GM18520 (cell line): ENCODE data around the gene CASKIN2.

Source experiments
- ATAC-seq: cut with Tn5 transposase; IDR thresholded peaks from one replicate; pipeline ENCODE4 v1.9.1; 2021; ENCODE audit not compliant: unreplicated experiment

The CASKIN2 gene

DNA sequence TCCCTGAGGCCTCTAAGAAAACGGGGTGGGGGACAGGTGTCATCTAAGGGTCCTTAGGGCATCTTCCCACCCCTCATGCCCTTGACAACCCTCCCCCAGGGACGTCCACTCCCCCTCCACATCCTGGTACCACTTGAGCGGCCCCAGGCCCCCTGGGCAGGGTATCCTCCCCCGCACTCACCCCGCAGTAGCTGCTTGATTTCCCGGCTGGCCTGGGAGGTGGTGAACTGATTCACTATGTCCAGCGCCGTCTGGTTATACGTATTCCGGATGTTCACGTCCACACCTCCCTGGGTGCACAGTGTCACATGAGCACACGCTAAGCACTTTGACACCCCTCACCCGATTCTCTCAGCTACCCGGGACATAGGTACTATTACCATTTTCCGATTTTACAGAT, 9.7 kb downstream of the CASKIN2 start:
- no peak for ATAC-seq

DNA sequence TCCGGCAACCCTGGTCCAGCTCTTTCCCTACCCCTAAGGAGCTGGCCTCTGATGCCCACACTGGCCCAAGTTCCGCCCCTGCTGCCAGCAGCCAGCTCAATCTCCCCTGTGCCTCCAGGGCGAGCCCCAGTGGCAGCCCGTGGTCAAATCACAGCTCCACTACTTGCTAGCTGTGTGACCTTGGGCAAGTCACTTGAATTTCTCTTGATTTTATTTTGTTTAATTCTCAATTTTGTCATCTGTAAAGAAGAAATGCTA, 10.3 kb downstream of the CASKIN2 start:
- ATAC-seq: no peak

DNA sequence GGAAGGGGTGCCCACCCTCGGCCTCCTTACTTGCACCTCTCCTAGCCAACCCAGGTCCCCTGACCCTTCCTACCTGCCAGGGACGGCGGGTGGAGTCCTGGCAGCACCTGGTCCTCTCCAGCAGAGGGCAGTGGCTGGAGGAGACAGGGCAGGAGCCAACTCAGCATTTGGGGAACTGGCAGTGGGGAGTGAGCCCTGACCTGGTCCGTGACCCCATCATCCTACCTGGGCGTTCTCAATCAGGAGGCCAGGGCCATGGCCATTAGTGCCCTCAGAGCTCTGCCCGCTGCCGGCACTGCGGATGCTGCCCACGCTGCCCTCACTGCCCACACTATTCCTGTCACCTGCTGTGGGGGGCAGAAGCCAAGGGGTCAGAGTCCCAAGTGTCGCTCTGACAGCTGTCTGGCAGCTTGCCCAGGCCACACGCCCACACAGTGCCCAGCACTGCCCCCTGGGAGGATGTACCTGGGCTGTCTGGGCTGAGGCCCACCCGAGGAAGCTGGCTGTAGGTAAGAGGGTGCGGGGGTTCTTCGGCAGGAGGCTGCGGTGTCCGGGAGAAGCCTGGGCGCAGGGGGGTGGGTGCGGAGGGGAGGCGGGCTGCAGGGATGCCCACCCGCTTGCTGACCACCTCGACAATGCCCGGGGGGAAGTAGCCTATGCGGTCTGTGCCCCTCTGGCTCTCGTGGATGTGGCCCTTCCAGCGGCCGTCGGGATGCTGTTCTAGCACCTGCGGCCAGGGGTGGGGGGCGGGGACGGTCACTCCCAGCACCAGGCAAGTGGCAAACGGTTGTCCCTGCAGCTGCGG, 10.8 kb downstream of the CASKIN2 start:
- ATAC-seq: no peak

DNA sequence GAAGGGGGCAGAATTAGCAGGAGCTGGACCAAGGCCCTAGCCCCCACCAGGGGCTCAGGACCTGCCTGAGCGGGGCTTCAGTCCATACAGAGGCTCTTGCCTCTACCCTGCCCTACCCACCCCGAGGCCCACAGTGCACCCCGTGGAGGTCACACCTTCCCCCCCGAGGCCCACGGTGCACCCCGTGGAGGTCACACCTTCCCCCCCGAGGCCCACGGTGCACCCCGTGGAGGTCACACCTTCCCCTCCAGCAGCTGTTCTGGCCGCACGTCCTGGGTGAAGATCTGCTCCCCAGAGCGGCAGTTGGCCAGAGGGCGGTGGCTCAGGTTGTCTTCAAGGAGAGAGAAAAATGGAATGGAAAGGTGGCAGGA, 11.4 kb downstream of the CASKIN2 start:
- ATAC-seq: no peak

DNA sequence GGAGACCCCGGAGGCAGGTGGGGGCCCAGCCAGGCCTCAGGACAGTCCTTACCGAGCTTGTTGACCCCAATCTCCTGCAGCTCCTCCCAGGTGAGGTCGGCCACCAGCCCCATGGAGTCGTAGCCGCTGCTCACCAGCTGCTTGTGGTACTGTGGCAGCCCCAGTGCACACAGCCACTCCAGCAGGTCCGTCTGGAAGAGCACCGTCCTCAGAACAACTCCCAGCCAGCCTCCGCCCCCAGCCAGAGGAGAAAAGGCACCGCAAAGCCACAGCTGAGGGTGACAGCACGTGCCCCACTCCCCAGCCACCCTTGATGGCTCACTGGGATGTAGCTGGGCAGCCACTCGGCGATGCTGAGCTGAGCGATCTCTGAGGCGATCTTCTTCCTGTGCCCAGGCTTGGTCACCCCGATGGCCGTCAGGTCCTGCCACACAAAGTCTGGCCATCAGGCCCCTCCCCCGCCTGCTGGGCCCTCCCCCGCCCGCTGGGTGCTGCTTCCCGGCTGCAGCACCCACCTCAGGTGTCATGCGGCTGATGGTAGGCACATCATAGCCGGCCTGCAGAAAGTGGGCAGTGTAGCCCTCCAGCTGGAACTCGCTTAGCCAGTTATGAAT, 11.9 kb downstream of the CASKIN2 start:
- ATAC-seq: no peak

DNA sequence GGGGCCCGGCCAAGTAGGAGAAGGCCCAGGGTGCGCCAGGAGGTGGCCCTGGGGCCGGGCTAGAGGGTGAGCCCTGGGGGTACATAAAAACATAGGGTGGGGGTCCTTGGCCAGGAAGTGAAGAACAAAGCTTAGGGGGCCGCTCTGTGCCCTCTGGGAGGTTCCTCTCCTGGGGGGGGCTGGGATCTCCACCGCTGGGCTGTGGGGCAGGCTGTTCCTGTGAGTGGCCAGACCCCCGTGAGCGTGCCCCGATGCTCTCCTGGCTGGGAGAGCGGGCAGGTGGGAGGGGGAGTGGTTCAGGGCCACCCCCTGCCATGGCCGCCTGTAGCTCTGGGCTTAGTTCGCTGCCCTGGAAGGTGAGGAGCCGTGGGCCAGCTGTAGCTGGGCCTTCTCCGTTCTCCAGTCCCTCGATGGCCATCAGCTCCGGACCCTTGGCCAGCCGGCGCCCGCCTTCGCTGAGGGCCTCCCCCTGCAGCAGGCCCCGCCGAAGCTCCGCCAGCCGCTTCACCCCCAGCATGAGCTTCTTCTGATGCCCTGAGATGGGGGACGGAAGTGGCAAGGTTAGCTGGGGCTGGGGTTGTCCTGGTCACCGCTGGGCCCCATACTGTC, 12.5 kb downstream of the CASKIN2 start:
- ATAC-seq: no peak

DNA sequence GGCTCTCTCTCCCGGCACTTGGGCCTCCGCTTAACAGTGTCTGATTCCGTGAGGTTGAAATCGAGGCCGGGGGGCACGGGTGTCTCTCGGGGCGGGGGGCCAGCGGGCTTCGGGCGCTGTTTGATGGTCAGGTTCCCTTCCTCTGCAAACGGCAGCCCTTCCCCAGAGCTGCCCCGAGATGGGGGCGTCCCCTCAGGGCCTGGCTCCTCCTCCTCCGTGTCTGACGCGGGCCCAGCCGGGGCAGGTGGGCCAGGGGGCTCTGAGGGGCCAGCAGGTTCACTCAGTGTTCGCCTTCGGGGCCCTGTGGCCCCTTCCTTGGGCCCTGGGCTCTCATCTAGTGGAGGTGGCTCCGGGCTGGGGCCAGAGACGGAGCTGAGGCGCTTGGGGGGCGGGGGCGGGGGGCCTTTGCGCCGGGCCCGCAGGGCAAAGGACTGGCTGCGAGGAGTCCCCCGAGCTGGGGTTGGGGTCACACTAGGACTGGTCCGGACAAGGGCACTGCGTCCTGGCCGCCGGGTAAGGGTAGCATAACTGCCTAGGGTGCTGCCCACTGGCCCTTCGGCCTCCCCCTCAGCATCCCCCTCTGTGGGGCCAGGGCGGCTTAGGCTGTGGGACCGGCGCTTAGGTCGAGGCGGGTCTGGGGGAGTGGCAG, 13.1 kb downstream of the CASKIN2 start:
- no peak for ATAC-seq

DNA sequence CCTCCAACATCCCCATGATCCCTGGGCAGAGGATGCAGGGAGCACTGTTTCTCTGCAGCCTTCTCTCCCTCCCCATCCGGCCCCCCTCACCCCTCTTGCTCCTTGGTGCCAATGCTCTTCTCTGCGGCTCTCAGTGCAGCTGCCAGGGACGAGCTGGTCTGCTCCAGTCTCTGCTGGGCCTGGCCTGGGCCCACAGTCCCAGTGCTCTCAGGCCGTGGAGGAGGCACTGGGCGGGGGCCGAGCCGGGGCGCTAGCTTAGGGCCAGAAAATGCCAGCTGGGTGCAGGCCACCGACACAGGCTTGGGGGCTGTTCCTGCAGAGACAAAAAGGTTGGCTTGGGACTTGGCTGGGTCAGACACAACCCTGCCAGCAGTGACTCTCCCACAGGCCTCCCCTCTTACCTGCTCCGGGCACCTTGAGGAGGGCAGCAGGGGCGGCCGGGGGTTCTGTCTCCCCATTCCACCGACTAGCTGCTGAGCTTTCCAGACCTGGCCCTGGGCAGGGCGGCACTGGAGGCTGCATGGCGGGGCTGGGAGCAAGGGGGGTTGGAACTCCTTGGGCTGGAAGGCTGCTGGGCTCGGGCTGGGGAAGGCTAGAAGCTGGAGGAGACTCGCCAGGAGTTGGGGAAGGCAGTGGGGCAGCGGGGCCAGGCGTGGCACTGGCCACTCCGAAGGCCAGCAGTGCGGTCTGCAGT, 13.8 kb downstream of the CASKIN2 start:
- ATAC-seq: no peak

DNA sequence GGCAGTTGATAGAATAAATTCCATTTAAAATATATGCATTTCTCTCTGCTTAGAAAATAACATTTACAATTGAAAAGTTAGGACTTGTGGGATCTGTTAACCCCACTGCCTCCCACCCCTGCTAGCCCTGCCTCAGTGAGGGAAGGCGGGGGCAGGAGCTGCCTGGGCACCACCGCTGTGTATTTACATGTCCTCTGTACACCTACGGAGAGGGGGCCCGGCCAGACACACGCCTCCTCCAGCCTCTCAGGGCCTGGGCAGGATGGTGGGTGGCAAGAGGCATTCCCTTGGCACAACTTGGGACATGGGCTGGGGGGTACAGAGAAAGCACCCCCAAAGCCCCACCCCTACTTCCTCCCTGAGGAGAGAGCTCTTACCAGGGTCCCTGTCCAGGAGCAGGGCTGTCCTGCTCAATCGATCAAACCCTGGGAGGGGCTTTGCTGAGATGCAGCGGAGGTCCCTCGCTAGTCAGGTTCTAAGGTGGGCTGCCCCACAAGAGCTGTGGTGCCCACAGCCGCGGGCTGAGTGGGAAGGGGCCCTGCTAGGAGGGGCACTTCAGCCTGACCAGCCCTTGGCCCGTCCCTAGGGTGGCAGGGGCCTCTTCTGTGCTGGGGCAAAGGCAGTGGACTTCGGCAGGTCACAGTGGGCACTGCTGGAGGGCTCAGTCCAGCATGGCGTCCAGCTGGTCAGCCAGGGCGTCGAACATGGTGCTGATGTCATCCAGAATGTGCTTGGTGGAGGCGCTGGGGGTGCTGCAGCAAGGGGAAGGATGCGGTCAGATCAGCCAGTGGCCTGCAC, 14.7 kb downstream of the CASKIN2 start:
- no peak for ATAC-seq

DNA sequence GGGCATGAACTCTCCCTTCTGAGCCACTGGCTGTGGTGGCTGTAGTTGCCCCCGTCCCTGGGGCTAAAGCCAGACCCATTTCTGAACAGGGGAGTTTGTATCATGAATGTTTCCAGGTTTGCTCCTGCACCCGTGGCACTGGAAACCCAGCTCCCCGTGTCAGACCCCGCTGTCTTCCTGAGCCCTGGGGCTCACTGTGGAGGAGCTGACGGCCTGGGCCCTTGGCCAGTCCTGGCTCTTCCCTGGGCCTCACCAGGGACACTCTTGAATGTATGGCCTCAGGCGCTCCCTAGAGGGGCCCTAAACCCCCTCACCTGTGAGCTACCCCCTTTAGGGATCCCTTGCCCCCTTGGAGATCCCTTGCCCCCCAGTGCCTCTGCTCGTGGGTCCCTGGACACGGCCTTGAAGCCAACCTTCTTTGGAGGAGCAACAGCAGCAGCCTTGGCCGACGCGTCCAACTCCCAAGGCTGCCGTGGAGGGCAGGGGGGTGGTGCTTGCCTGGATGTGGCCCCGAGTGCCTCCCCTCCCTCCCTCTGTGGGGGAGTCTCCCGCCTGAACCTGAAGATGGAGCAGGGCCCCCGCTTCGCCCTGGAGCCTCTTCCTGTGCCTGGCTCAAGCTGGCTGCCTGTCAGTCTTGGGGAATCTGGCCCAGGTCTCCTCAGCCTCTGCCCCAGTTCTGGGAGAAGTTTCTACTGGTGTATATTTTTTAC, 15.9 kb downstream of the CASKIN2 start:
- no peak for ATAC-seq

DNA sequence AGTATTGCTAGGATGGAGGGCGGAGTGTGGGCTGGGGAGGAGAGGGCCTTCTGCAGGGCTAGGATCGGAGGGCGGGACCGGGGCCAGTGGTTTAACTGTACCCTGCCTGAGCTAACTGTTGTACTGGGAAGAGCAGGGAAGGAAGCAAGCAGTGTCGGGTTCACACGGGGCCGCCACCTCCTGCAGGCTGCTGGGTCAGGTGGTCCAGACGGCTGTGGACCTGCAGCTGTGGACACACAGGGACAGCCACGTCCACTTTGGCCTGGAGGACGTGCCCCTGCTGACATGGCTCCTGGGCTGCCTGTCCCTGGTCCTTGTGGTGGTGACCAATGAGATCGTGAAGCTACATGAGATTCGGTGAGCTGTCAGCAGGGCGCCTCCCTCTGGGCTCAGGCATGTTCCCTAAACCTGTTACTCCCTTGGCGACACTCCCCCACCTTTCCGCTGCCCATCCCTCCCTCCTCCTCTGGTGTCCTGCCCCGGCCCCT, 16.6 kb downstream of the CASKIN2 start:
- ATAC-seq: no peak

DNA sequence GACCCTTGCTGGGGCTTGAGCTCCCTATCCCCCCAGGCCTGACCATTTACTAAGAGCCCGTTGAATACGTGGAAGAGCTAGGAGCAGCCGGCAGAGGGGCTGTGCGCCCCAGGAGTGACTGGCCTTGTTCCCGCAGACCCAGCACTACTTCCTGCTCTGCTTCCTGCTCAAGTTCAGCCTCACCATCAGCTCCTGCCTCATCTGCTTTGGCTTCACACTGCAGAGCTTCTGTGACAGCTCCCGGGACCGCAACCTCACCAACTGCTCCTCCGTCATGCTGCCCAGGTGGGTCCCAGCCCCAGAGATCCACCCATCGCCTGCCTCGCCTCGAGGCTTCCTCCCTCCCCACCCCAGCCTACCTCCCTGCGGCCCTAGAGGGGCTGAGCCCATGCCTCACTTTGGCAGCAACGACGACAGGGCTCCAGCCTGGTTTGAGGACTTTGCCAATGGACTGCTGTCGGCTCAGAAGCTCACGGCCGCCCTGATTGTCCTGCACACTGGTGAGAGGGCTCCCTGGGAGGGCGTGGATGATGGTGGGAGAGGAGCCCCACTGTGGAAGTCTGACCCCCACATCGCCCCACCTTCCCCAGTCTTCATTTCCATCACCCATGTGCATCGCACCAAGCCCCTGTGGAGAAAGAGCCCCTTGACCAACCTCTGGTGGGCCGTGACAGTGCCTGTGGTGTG, 17.2 kb downstream of the CASKIN2 start:
- no peak for ATAC-seq

DNA sequence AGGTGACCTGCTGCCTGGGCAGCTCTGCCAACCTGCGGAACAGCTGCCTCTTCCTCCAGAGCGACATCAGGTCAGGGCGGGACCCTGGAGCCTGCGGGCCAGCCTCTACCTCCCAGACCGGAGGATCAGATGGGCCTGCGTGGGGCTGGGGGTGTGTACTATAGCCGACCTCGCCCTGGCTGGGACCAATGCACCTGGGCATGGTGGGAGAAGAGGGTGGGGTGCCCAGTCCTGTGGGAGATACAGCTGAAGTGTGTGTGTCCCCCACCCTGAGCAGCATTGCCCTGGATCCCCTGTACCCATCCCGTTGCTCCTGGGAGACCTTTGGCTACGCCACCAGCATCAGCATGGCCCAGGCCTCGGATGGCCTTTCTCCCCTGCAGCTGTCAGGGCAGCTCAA, 19.3 kb downstream of the CASKIN2 start:
- ATAC-seq: no peak

DNA sequence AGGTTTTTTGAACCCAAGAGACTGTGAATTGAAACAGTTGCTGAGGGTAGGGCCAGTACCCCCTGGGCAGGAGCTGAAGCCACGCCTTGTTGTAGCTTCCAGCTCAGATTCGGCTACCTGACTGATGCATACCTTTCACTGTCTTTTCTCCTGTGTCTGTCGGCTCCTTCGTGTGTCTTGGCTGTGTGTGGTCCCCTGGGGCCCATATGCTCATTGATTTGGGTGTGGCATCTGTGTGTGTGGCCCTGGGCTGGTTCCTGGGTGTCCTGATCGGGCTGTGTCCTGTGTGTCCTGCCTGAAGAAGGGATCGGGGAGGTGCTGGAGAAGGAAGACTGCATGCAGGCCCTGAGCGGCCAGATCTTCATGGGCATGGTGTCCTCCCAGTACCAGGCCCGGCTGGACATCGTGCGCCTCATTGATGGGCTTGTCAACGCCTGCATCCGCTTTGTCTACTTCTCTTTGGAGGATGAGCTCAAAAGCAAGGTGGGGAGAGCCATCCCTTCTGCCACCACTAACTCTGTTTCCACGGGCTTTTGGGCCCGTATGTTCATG, 20.9 kb downstream of the CASKIN2 start:
- no peak for ATAC-seq

DNA sequence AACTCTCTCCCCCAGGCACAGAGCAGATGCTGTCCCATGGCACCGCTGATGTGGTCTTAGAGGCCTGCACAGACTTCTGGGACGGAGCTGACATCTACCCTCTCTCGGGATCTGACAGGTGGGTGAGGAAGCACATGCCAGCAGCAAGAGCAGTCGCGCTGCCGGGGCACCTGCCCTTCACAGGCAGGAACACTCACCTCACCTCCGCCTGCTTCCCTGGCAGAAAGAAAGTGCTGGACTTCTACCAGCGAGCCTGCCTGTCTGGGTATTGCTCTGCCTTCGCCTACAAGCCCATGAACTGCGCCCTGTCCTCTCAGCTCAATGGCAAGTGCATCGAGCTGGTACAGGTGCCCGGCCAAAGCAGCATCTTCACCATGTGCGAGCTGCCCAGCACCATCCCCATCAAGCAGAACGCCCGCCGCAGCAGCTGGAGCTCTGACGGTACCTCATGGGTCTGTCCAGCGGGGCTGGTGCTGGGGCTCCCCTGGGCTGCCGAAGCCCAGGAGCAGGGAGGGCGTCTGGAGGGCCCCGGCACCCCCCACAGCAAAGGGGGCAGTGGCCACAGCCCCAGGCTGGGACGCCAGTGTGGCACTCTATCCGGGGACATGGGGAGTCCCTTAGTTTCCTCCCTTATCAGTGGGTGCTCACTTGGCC, 21.7 kb downstream of the CASKIN2 start:
- no peak for ATAC-seq

DNA sequence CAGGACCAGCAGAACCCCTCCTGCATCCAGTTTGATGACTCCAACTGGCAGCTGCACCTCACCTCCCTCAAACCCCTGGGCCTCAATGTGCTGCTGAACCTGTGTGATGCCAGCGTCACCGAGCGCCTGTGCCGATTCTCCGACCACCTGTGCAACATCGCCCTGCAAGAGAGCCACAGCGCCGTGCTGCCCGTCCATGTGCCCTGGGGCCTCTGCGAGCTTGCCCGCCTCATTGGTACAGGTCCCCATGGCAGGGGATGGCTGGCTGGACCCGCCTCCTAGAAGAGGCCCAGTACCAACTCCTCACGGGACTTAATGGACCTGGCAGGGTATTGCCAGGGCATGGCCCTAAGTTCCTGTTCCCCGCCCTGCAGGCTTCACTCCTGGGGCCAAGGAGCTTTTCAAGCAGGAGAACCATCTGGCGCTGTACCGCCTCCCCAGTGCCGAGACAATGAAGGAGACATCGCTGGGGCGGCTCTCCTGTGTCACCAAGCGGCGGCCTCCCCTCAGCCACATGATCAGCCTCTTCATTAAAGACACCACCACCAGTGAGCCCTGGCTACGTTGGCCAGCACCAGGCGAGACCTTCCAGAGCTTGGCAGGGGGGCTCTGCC, 22.7 kb downstream of the CASKIN2 start:
- ATAC-seq: no peak

DNA sequence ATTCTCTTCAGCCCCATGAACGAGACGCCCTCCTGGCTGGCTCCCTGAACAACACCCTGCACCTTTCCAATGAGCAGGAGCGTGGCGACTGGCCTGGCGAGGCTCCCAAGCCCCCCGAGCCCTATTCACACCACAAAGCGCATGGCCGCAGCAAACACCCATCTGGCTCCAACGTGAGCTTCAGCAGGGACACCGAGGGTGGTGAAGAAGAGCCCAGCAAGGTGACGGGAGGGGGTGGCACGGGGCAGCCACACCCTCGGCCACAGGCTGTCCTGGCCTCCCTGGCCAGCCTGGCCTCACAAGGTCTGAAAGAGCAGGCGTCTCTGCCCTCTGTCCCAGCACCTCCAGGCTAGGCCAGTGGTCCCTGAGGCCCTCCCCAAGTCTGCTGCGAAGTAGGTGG, 23.7 kb downstream of the CASKIN2 start:
- no peak for ATAC-seq

DNA sequence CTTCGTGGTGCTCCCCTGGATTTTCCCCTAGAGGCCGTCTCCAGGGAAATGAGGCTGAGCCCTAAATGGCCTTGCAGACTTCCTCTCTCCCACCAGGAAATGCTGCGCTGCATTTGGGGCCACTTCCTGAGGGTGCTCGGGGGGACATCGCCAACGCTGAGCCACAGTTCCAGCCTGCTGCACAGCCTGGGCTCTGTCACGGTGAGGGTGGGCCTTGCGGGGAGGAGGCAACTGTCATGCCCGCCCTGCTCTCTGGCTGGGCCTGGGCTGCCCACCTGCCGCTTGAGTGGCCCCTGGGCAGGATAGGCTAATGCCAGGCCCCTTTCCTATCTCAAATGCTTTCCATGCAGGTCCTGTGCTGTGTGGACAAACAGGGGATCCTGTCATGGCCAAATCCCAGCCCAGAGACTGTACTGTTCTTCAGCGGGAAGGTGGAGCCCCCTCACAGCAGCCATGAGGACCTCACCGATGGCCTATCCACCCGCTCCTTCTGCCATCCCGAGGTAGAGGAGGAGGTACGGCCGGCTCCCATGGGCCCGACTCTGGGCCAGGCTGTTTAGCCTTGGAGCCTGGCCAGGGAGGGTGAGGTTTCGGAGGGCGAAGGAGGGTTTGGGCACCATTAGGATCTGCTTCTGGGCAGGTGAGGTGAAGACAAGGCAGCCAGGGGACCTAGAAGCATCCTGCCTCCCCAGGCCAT, 24.2 kb downstream of the CASKIN2 start:
- ATAC-seq: no peak
